Chondrocyte (in vitro differentiated cells): Measurements from ENCODE around the gene CEP95. TPM values are rescaled to one million over a fixed set of nuclear protein-coding genes. Genes with fewer than 3 reads are reported as not detected.
A peak's percentile ranks its signal among the peaks of the same experiment; 100 is the strongest.

Source experiments
- DNase-seq: peaks from one replicate; pipeline ENCODE4 v3.0.0; 2021; ENCODE audit warnings: mixed read lengths, low spot score
- H3K27ac Mint-ChIP-seq: one replicate; pipeline ENCODE4 v1.8.0; 2021; ENCODE audit warnings: mild to moderate bottlenecking, moderate library complexity, mixed read lengths; ENCODE audit not compliant: unreplicated experiment
- H3K27me3 Mint-ChIP-seq: 2 replicates; pipeline ENCODE4 v1.8.0; 2021; ENCODE audit warnings: low read depth, mixed read lengths
- H3K36me3 Mint-ChIP-seq: 2 replicates; pipeline ENCODE4 v1.8.0; 2021; ENCODE audit warnings: low read depth, mixed read lengths
- H3K4me1 Mint-ChIP-seq: 2 replicates; pipeline ENCODE4 v1.8.0; 2021; ENCODE audit warnings: low read depth, mild to moderate bottlenecking, mixed read lengths
- H3K4me3 Mint-ChIP-seq: one replicate; pipeline ENCODE4 v1.8.0; 2021; ENCODE audit warnings: mild to moderate bottlenecking, moderate library complexity, mixed read lengths; ENCODE audit not compliant: unreplicated experiment
- H3K9me3 Mint-ChIP-seq: 2 replicates; pipeline ENCODE4 v1.8.0; 2021; ENCODE audit warnings: low read depth, mixed read lengths
- total RNA-seq: library from RNA; stranded (reverse); gene quantifications from 3 replicates; pipeline ENCODE4 v1.2.1, GENCODE V29; 2021
- TF ChIP-seq, protein P1 (sequence below): fragments of 200-600 bp; sonication (generic); IDR thresholded peaks from 2 replicates; pipeline ENCODE4 v1.5.0; 2021; ENCODE audit warnings: antibody characterized with exemption, mild to moderate bottlenecking, moderate library complexity

CEP95 gene
- total RNA-seq, 1 donor from 2014 or later = 29.6 TPM

DNA sequence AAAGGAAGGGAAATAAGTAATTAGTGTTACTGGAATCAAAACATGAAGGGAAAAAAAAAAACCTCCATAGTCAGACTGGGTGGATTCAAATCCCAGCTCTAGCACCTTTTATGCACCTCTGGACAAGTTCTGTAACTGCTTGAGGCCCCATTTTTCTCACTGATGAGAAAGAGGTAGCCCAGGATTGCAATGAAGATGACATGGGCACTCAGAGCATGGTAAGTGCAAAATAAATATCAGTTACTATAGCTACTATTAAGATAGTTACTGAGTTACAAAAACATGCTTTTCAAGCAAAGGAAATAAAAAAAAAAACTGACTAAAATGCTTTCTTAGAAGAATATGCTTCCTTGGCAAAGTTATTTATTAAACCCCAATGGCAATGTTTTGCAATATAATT is 58.8 kb downstream of the CEP95 start:
- TF ChIP-seq, protein P1, sequence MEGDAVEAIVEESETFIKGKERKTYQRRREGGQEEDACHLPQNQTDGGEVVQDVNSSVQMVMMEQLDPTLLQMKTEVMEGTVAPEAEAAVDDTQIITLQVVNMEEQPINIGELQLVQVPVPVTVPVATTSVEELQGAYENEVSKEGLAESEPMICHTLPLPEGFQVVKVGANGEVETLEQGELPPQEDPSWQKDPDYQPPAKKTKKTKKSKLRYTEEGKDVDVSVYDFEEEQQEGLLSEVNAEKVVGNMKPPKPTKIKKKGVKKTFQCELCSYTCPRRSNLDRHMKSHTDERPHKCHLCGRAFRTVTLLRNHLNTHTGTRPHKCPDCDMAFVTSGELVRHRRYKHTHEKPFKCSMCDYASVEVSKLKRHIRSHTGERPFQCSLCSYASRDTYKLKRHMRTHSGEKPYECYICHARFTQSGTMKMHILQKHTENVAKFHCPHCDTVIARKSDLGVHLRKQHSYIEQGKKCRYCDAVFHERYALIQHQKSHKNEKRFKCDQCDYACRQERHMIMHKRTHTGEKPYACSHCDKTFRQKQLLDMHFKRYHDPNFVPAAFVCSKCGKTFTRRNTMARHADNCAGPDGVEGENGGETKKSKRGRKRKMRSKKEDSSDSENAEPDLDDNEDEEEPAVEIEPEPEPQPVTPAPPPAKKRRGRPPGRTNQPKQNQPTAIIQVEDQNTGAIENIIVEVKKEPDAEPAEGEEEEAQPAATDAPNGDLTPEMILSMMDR = no peak
- H3K27ac Mint-ChIP-seq = peak overlapping the region; percentile 77
- H3K4me1 Mint-ChIP-seq = peaks cover 26% of the 10 kb centered on the region
- H3K36me3 Mint-ChIP-seq = peaks cover 20% of the 10 kb centered on the region
- no peak overlapping the region for H3K4me3 Mint-ChIP-seq
- no peaks in the 10 kb centered on the region for H3K9me3 Mint-ChIP-seq
- no peaks in the 10 kb centered on the region for H3K27me3 Mint-ChIP-seq
- DNase-seq = no peak

DNA sequence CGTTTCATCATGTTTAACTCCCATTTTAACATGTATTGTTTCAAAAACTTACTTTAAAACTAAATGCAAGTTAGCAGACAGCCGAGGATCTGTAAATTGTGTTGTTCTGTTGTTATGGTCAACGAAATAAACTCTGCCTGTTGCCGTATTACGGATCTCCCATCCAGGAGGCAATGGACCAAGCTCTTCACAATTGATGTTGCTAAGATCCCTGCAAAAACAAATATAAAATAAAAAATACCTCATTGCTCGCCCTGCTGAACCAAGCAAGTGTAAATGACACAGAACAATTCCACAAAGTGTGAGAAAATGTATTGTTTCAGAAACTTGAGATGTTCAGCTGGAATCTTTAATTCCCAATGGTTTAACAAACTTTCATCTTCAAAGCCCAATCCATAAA is 65.0 kb downstream of the CEP95 start:
- no peaks in the 10 kb centered on the region for H3K9me3 Mint-ChIP-seq
- peaks cover 7% of the 10 kb centered on the region for H3K36me3 Mint-ChIP-seq
- no peaks in the 10 kb centered on the region for H3K27me3 Mint-ChIP-seq
- peaks cover 12% of the 10 kb centered on the region for H3K4me1 Mint-ChIP-seq
- TF ChIP-seq, protein P1 = no peak
- no peak overlapping the region for H3K4me3 Mint-ChIP-seq
- H3K27ac Mint-ChIP-seq = peak overlapping the region; percentile 27
- no peak for DNase-seq

DNA sequence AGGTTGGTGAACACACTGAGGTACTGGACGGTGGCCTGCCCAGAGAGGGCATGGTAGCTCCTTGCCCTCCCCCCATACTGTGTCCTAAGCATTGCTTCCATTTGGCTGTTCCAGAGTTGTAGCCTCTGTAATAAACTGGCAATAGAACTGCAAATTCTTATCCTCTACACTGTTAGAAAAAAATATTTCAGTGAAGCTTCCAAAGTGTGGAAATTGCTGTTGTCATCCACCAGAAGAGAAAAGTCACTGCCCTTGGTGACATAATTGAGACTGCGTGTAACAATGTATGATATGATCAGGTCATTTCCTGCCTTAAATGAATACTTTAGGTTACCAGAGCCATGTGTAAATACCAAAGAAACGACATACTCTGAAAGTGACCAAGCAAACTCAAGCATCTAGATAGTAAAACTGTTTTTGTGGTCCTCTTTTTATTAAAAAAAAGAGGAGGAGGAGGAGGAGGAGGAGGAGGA is 65.9 kb downstream of the CEP95 start:
- Mint-ChIP-seq H3K4me3 (no peak overlapping the region), H3K27ac (peak overlapping the region; percentile 68), H3K27me3 (no peaks in the 10 kb centered on the region), H3K4me1 (peaks cover 8% of the 10 kb centered on the region), H3K36me3 (peaks cover 8% of the 10 kb centered on the region), H3K9me3 (no peaks in the 10 kb centered on the region)
- TF ChIP-seq, protein P1 = no peak
- no peak for DNase-seq

DNA sequence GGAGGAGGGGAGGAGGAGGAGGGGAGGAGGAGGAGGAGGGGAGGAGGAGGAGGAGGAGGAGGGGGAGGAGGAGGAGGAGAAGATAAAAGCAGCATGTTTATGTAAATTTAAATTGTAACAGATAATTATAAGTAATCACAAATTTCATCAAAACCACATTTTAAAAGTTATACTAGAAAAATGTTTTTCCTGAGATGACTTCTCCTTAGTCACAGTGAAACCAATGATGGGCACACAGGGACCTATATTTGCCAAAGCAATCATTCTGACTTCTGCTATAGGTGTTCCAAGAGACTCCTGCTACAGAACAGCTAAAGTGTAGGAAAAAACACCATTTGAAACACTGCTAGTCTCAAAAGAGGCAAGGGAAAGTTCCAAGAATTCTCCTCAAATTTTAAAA is 66.4 kb downstream of the CEP95 start:
- peaks cover 8% of the 10 kb centered on the region for H3K4me1 Mint-ChIP-seq
- TF ChIP-seq, protein P1 = no peak
- no peak overlapping the region for H3K4me3 Mint-ChIP-seq
- H3K27ac Mint-ChIP-seq = peak overlapping the region; percentile 23
- no peaks in the 10 kb centered on the region for H3K27me3 Mint-ChIP-seq
- no peaks in the 10 kb centered on the region for H3K9me3 Mint-ChIP-seq
- peaks cover 8% of the 10 kb centered on the region for H3K36me3 Mint-ChIP-seq
- no peak for DNase-seq

DNA sequence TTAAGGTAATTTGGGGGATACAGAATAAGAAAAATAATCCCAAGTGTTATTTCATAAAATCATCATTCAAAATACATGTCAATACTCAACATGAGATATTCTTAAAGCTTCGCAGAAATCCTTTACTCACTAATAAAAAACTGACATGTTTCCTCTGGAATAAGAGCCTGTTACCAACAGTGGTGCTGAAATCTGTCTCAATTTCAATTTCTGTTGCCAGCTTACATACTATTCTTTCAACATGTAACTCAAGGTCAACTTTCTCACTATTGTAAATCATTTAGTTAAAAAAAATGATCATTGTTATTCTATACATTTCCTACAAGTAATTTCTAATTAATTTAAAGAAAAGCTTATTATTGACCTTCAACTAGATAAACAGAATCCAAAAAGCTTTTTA is 67.9 kb downstream of the CEP95 start:
- H3K4me1 Mint-ChIP-seq = peaks cover 8% of the 10 kb centered on the region

More for the DNA sequence above, 67.9 kb downstream of the CEP95 start:
- Mint-ChIP-seq H3K9me3 (no peaks in the 10 kb centered on the region), H3K27ac (no peak overlapping the region), H3K27me3 (no peaks in the 10 kb centered on the region), H3K36me3 (peaks cover 11% of the 10 kb centered on the region), H3K4me3 (no peak overlapping the region)
- TF ChIP-seq, protein P1 = no peak
- no peak for DNase-seq
